GM12891 (cell line): Measurements from ENCODE around the gene THSD7B.

Experiments used
- DNase-seq: peaks from one replicate; pipeline ENCODE4 v3.0.0; 2011; ENCODE audit warnings: low spot score; ENCODE audit not compliant: insufficient read length
- FAIRE-seq: peaks from 2 replicates; lab custom pipeline; 2011; peaks lifted over from hg19 to GRCh38; lab: Jason Lieb, UNC
- PAX5 ChIP-seq: IDR thresholded peaks from 2 replicates; pipeline ENCODE4 v1.6.1; 2011; ENCODE audit warnings: low read length, moderate library complexity, mild to moderate bottlenecking; ENCODE audit not compliant: insufficient read depth, severe bottlenecking
- POLR2A ChIP-seq: IDR thresholded peaks from 2 replicates; pipeline ENCODE4 v1.6.1; 2011; ENCODE audit warnings: low read depth, low read length, control low read depth
- POLR2AphosphoS5 ChIP-seq: IDR thresholded peaks from 2 replicates; pipeline ENCODE4 v1.6.1; 2011; ENCODE audit warnings: low read depth, low read length, control low read depth
- POU2F2 ChIP-seq: IDR thresholded peaks from 2 replicates; pipeline ENCODE4 v1.6.1; 2011; ENCODE audit warnings: low read depth, mild to moderate bottlenecking, control low read depth, low read length, moderate library complexity
- SPI1 ChIP-seq: IDR thresholded peaks from 2 replicates; pipeline ENCODE4 v1.6.1; 2011; ENCODE audit warnings: low read depth, low read length, control low read depth
- TAF1 ChIP-seq: IDR thresholded peaks from 2 replicates; pipeline ENCODE4 v1.6.1; 2011; ENCODE audit warnings: low read depth, low read length, control low read depth

Gene THSD7B

GRCh38 chr2:137228566-137228965 is 463.2 kb downstream of the THSD7B start:
- DNase-seq (no peak), FAIRE-seq (no peak)
- TF ChIP-seq POU2F2, result no peak
- TF ChIP-seq POLR2AphosphoS5, result no peak
- TF ChIP-seq TAF1, result no peak
- no peak for TF ChIP-seq SPI1
- TF ChIP-seq PAX5, result no peak
- TF ChIP-seq POLR2A, result no peak

- TF ChIP-seq POLR2A (no peak), SPI1 (no peak), TAF1 (no peak), POLR2AphosphoS5 (no peak), PAX5 (no peak), POU2F2 (no peak)
- FAIRE-seq (no peak), DNase-seq (no peak)
Measured at GRCh38 chr2:137229834-137230233, 464.5 kb downstream of the THSD7B start.

GRCh38 chr2:137231628-137232027 is 466.3 kb downstream of the THSD7B start:
- DNase-seq (no peak), FAIRE-seq (no peak)
- TF ChIP-seq POU2F2 (no peak), SPI1 (no peak), POLR2A (no peak), TAF1 (no peak), PAX5 (no peak), POLR2AphosphoS5 (no peak)

- DNase-seq, result no peak
- FAIRE-seq, result no peak
- no peak for TF ChIP-seq POLR2A
- no peak for TF ChIP-seq SPI1
- TF ChIP-seq POU2F2, result no peak
- no peak for TF ChIP-seq TAF1
- no peak for TF ChIP-seq POLR2AphosphoS5
- TF ChIP-seq PAX5, result no peak
Measured at GRCh38 chr2:137232076-137232475, 466.7 kb downstream of the THSD7B start.

- FAIRE-seq (no peak), DNase-seq (no peak)
- TF ChIP-seq POLR2AphosphoS5 (no peak), POU2F2 (no peak), TAF1 (no peak), SPI1 (no peak), POLR2A (no peak), PAX5 (no peak)
Measured at GRCh38 chr2:137233091-137233490, 467.7 kb downstream of the THSD7B start.

GRCh38 chr2:137237055-137237454 is 471.7 kb downstream of the THSD7B start:
- TF ChIP-seq SPI1 (no peak), POU2F2 (no peak), POLR2AphosphoS5 (no peak), POLR2A (no peak), TAF1 (no peak), PAX5 (no peak)
- FAIRE-seq (no peak), DNase-seq (no peak)

- TF ChIP-seq POLR2AphosphoS5, result no peak
- FAIRE-seq (no peak), DNase-seq (no peak)
Measured at GRCh38 chr2:137238065-137238464, 472.7 kb downstream of the THSD7B start.

GRCh38 chr2:137249463-137250130 is 484.3 kb downstream of the THSD7B start:
- TF ChIP-seq SPI1, result no peak
- no peak for TF ChIP-seq POU2F2
- no peak for TF ChIP-seq POLR2AphosphoS5
- TF ChIP-seq TAF1, result no peak
- no peak for TF ChIP-seq POLR2A
- no peak for TF ChIP-seq PAX5
- no peak for DNase-seq
- FAIRE-seq, result no peak

GRCh38 chr2:137250401-137250800 is 485.1 kb downstream of the THSD7B start:
- FAIRE-seq (no peak), DNase-seq (no peak)
- no peak for TF ChIP-seq TAF1

GRCh38 chr2:137251045-137251444 is 485.7 kb downstream of the THSD7B start:
- no peak for DNase-seq
- no peak for TF ChIP-seq SPI1
- no peak for TF ChIP-seq POU2F2
- TF ChIP-seq PAX5, result no peak
- TF ChIP-seq TAF1, result no peak
- no peak for TF ChIP-seq POLR2A
- no peak for TF ChIP-seq POLR2AphosphoS5
- no peak for FAIRE-seq

- FAIRE-seq (no peak), DNase-seq (no peak)
- TF ChIP-seq TAF1, result no peak
- TF ChIP-seq POLR2A, result no peak
- no peak for TF ChIP-seq POU2F2
- TF ChIP-seq POLR2AphosphoS5, result no peak
- no peak for TF ChIP-seq PAX5
Measured at GRCh38 chr2:137252934-137253333, 487.6 kb downstream of the THSD7B start.
